ENCODE measurements around the gene CDHR3.

CDHR3 gene

DNA sequence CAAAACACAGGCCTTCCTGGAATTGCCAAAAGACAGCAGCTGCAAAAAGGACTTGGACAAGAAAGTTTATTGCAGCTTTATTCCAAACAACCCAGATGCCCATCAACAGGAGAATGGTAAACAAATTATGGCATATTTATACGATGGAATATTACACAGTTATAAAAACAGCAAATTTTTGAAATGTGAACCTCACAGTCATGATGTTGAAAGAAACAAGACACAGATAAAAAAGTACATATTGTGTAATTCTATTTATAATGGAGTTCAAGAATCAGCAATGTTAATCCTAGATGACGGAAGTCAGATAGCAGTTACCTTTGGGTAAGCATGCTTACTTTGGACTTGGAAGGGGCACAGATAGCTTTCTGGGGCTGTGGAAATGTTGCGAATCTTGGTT lies 104.6 kb downstream of the CDHR3 start:
- TF ChIP-seq, protein P1, sequence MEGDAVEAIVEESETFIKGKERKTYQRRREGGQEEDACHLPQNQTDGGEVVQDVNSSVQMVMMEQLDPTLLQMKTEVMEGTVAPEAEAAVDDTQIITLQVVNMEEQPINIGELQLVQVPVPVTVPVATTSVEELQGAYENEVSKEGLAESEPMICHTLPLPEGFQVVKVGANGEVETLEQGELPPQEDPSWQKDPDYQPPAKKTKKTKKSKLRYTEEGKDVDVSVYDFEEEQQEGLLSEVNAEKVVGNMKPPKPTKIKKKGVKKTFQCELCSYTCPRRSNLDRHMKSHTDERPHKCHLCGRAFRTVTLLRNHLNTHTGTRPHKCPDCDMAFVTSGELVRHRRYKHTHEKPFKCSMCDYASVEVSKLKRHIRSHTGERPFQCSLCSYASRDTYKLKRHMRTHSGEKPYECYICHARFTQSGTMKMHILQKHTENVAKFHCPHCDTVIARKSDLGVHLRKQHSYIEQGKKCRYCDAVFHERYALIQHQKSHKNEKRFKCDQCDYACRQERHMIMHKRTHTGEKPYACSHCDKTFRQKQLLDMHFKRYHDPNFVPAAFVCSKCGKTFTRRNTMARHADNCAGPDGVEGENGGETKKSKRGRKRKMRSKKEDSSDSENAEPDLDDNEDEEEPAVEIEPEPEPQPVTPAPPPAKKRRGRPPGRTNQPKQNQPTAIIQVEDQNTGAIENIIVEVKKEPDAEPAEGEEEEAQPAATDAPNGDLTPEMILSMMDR (IDR thresholded peaks at IDR 0.05; ENCODE audit: low read depth, low read length) = no peak
- no peak for DNase-seq (ENCODE audit: low read depth, low spot score)
- in situ Hi-C loops (cut with HindIII; ENCODE audit: low sequenced_read_pairs) = loop anchor here (25.0 kb wide), 1 partner anchor 95 kb away; no protein-coding TSS in a partner anchor
- no peak overlapping the region for H3K4me3 ChIP-seq (ENCODE audit: low read depth, low read length)

DNA sequence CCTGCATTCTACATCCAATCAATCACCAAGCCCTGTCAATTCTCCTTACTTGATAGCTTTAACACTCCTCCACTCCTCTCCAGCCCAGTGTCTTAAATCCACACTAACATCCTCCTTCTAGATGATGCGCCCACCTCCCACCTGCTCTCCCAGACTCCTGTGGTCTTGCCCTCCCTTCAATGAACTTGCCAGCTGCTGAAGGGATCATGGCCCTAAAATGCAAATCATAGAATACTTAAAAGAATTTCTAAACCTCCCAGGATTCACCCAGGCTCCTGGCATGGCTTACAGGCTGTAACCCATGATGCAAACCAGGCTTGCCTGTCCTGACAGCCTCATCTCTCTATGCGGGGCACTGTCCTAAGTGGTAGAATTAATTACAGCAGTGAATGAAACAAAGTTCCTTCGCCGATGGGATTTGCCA lies 105.5 kb downstream of the CDHR3 start:
- in situ Hi-C loops (cut with HindIII; ENCODE audit: low sequenced_read_pairs) = loop anchor here (25.0 kb wide), 1 partner anchor 94 kb away; no protein-coding TSS in a partner anchor
- no peak for DNase-seq (ENCODE audit: low read depth, low spot score)

DNA sequence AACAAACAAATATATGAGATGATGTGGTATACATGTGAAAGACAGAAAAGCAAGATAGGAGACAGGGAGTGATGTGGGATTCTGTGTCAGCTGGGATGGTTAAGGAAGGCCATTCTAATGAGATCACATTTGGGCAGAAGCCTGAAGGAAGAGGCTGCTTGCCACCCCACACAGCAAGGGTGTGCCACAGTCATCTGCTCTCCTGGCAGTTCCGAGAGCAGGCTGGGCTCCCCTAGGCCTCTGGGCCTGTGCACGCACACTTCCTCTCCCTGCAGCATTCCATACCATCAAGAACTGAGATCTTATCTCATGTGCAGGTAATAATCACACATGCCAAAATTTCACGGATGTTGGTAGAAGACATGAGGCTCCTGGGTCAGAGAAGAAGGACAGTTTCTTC lies 105.9 kb downstream of the CDHR3 start:
- TF ChIP-seq, protein P1 (IDR thresholded peaks at IDR 0.05; ENCODE audit: low read depth, low read length) = no peak
- DNase-seq (ENCODE audit: low read depth, low spot score) = no peak
- no peak overlapping the region for H3K4me3 ChIP-seq (ENCODE audit: low read depth, low read length)
- in situ Hi-C loops (cut with HindIII; ENCODE audit: low sequenced_read_pairs) = loop anchor here (25.0 kb wide), 1 partner anchor 93 kb away; no protein-coding TSS in a partner anchor

More for the DNA sequence above, 105.5 kb downstream of the CDHR3 start:
- TF ChIP-seq, protein P1 (IDR thresholded peaks at IDR 0.05; ENCODE audit: low read depth, low read length) = no peak
- H3K4me3 ChIP-seq (ENCODE audit: low read depth, low read length) = no peak overlapping the region

DNA sequence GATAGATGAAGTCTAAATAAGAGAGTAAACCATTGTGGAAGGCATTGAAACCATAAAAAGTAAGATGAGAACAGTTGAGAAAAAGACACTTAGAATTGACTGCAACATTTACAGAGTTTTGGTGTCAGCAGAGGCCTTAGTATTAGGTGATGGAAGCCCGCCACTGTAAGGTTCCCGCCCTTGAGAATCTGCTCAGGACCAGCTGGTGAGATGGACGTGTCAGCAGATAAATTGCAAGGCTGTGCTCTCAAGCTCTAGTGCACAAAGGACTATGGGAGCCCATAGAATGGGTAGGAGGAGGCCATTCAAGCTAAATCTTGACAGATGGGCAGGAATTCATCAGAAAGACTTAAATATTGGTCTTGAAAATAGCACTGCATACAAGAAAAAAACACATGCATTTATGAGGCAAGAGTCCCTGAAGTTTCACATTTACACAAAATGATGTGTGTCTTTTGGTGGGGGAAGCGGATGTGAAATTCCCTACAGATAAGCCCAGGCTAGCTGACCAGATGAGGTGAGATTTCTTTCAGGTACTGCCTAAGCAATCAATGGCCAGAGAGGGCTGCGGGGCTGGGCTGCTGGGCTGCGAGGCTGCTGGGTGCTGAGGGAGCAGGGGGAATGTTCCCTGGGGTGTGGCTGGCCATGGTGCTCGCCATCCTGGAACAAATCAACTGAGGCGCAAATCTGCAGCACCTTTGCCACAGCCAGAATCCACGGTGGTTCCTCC lies 106.6 kb downstream of the CDHR3 start:
- TF ChIP-seq, protein P1 (IDR thresholded peaks at IDR 0.05; ENCODE audit: low read depth, low read length) = no peak
- no peak for DNase-seq (ENCODE audit: low read depth, low spot score)
- no peak overlapping the region for H3K4me3 ChIP-seq (ENCODE audit: low read depth, low read length)
- in situ Hi-C loops (cut with HindIII; ENCODE audit: low sequenced_read_pairs) = loop anchor here (25.0 kb wide), 1 partner anchor 93 kb away; no protein-coding TSS in a partner anchor

DNA sequence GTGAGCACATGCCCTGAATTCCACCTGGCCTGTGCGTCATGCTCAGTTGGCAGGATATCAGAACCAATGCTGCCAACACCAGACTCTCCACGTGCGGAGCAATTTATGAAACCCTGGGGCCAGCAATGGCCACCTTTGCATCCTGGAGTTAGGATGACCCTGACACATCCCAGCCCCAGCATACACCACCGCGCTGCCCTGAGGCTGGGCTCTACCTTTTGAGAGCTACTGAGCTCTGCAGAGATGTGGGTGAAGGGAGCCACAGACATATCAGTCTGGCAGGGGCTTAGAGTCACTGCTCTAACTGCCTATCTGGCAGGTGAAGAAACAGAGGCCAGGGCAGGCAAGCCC lies 107.1 kb downstream of the CDHR3 start:
- TF ChIP-seq, protein P1 (IDR thresholded peaks at IDR 0.05; ENCODE audit: low read depth, low read length) = no peak
- in situ Hi-C loops (cut with HindIII; ENCODE audit: low sequenced_read_pairs) = loop anchor here (25.0 kb wide), 1 partner anchor 92 kb away; no protein-coding TSS in a partner anchor
- H3K4me3 ChIP-seq (ENCODE audit: low read depth, low read length) = no peak overlapping the region
- no peak for DNase-seq (ENCODE audit: low read depth, low spot score)

DNA sequence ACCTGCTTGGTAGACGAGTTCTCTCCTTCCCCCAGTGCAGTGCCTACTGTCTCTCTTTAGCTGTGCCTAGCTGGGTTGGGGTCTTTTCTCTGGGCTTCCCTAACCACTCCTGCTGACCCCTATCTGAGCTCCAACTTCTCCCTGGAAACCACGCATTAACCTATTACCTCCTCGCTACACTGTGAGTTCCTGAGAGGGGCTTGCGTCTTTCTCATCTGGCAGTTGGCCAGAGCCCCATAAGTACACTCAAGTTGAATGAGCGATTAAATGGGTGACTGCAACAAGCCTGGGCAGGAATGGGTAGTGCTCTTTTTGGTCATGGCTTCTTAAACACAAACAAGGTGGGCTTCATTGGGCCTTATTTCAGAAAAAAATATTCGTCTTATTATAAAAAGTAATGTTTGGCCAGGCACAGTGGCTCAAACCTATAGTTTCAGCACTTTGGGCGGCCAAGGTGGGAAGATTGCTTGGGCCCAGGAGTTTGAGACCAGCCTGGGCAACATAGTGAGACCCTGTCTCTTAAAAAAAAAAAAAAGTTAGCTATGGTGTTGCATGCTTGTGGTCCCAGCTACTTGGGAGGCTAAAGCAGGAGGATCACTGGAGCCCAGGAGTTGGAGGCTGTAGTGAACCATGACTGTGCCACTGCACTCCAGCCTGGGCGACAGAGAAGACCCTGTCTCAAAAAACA lies 107.6 kb downstream of the CDHR3 start:
- no peak for DNase-seq (ENCODE audit: low read depth, low spot score)
- TF ChIP-seq, protein P1 (IDR thresholded peaks at IDR 0.05; ENCODE audit: low read depth, low read length) = no peak
- H3K4me3 ChIP-seq (ENCODE audit: low read depth, low read length) = no peak overlapping the region
- in situ Hi-C loops (cut with HindIII; ENCODE audit: low sequenced_read_pairs) = loop anchor here (25.0 kb wide), 1 partner anchor 92 kb away; no protein-coding TSS in a partner anchor
